A549 (cell line): ENCODE measurements around the gene C14orf132. TPM values are rescaled to one million over a fixed set of nuclear protein-coding genes. Genes with fewer than 3 reads are reported as not detected.
A peak's percentile ranks its signal among the peaks of the same experiment; 100 is the strongest.

Experiments
- ATAC-seq, 2 experiments: fragments of 200-7000 bp in 1 of 2; fragments of >200 bp in 1 of 2; cut with Nextera tagmentation in 1 of 2; cut with Tn5 transposase in 1 of 2; 3 replicates each; pipeline versions ENCODE4 v1.8.0 to v1.9.1; 2018 to 2020; ENCODE audit warnings: mild to moderate bottlenecking in 1 of 2, moderate library complexity in 1 of 2
- CTCF ChIA-PET: fragments of 300-600 bp; sonication (Branson Sonifier 250); formaldehyde crosslinking; extraction: SDS; loops from one replicate; lab custom pipeline; 2021; ENCODE audit warnings: antibody characterized with exemption, inconsistent platforms; lab: Yijun Ruan, JAX
- POLR2A ChIA-PET: fragments of 350-600 bp; formaldehyde crosslinking; extraction: SDS; loops from one replicate; lab custom pipeline; 2021; ENCODE audit warnings: antibody characterized with exemption, inconsistent platforms; lab: Yijun Ruan, JAX
- DNase-seq, 2 experiments: peaks; one replicate each; pipeline versions ENCODE4 v3.0.0 to v3.0.0-alpha.2; 2011 to 2016; ENCODE audit warnings: low read depth in 1 of 2, low spot score in 1 of 2
- FAIRE-seq: peaks from 2 replicates; lab custom pipeline; 2011; peaks lifted over from hg19 to GRCh38; lab: Jason Lieb, UNC
- H3K27ac ChIP-seq, 2 experiments: fragments of >200 bp; sonication (Bioruptor Twin); formaldehyde crosslinking; 3 replicates each; pipeline ENCODE4 v1.5.1; 2016 to 2017
- H3K4me1 ChIP-seq: fragments of >200 bp; sonication (Bioruptor Twin); formaldehyde crosslinking; 3 replicates; pipeline ENCODE4 v1.6.1; 2016
- H3K4me2 ChIP-seq: fragments of >200 bp; sonication (Bioruptor Twin); formaldehyde crosslinking; 3 replicates; pipeline ENCODE4 v1.6.1; 2016
- H3K4me3 ChIP-seq: fragments of >200 bp; sonication (Bioruptor Twin); formaldehyde crosslinking; 3 replicates; pipeline ENCODE4 v1.5.1; 2016
- H3K9me3 ChIP-seq: fragments of >200 bp; sonication (Bioruptor Twin); formaldehyde crosslinking; 3 replicates; pipeline ENCODE4 v1.6.1; 2016
- BHLHE40 ChIP-seq: IDR thresholded peaks from 2 replicates; pipeline ENCODE4 v1.6.1; 2012; ENCODE audit warnings: low read depth, low read length, inconsistent platforms
- CEBPB ChIP-seq, 2 experiments: fragments of >200 bp in 1 of 2; sonication (Bioruptor Twin) in 1 of 2; formaldehyde crosslinking in 1 of 2; IDR thresholded peaks; 2 replicates each; pipeline ENCODE4 v1.6.1; 2012 to 2016
- EHF ChIP-seq: fragments of 250-450 bp; sonication (Bioruptor Pico); IDR thresholded peaks from 2 replicates; pipeline ENCODE4 v1.5.0; 2020; ENCODE audit warnings: mild to moderate bottlenecking
- EHMT2 ChIP-seq: fragments of 200-600 bp; sonication (generic); IDR thresholded peaks from 2 replicates; pipeline ENCODE4 v1.6.1; 2016; ENCODE audit warnings: antibody characterized with exemption, low read depth, mild to moderate bottlenecking, moderate library complexity
- FOXS1 ChIP-seq: fragments of 250-450 bp; sonication (Bioruptor Pico); IDR thresholded peaks from 2 replicates; pipeline ENCODE4 v1.5.0; 2020; ENCODE audit warnings: mild to moderate bottlenecking, moderate library complexity
- HOXA7 ChIP-seq: fragments of 250-450 bp; sonication (Bioruptor Pico); IDR thresholded peaks from 2 replicates; pipeline ENCODE4 v1.5.0; 2020; ENCODE audit warnings: mild to moderate bottlenecking, moderate library complexity
- JUNB ChIP-seq: fragments of >200 bp; sonication (Bioruptor Twin); formaldehyde crosslinking; IDR thresholded peaks from 2 replicates; pipeline ENCODE4 v1.6.1; 2016
- KDM1A ChIP-seq: fragments of 200-600 bp; sonication (generic); IDR thresholded peaks from 2 replicates; pipeline ENCODE4 v1.6.1; 2016; ENCODE audit warnings: low read depth, mild to moderate bottlenecking
- KDM5A ChIP-seq: fragments of 200-600 bp; sonication (generic); IDR thresholded peaks from 2 replicates; pipeline ENCODE4 v1.6.1; 2016; ENCODE audit warnings: antibody characterized with exemption, mild to moderate bottlenecking
- MAZ ChIP-seq: fragments of 150-350 bp; IDR thresholded peaks from 2 replicates; pipeline ENCODE4 v1.6.1; 2014; ENCODE audit warnings: antibody characterized with exemption, low read depth, low read length, borderline replicate concordance
- RAD21 ChIP-seq, 2 experiments: fragments of >200 bp in 1 of 2; sonication (Bioruptor Twin) in 1 of 2; formaldehyde crosslinking in 1 of 2; IDR thresholded peaks in 1 of 2; conservative IDR thresholded peaks in 1 of 2; 2 replicates in 1 of 2; 3 replicates in 1 of 2; pipeline ENCODE4 v1.6.1; 2012 to 2018; ENCODE audit warnings: inconsistent platforms in 1 of 2
- RFX5 ChIP-seq: fragments of 450-650 bp; IDR thresholded peaks from 2 replicates; pipeline ENCODE4 v1.7.1; 2014; ENCODE audit warnings: antibody characterized with exemption, mild to moderate bottlenecking, moderate library complexity
- SMC3 ChIP-seq: fragments of >200 bp; sonication (Bioruptor Twin); formaldehyde crosslinking; IDR thresholded peaks from 3 replicates; pipeline ENCODE4 v1.6.1; 2018; ENCODE audit warnings: inconsistent platforms
- TFCP2L1 ChIP-seq: fragments of 250-450 bp; sonication (Bioruptor Pico); IDR thresholded peaks from 2 replicates; pipeline ENCODE4 v1.5.0; 2021; ENCODE audit warnings: mild to moderate bottlenecking
- ZFP36 ChIP-seq: fragments of 450-650 bp; IDR thresholded peaks from 2 replicates; pipeline ENCODE4 v1.6.1; 2014; ENCODE audit warnings: borderline replicate concordance; ENCODE audit not compliant: partially characterized antibody
- WGBS: methylation state at CpG from one replicate; pipeline ENCODE4 v1.1.6; 2017; ENCODE audit errors: missing lambda C conversion rate; 5-methylcytosine and 5-hydroxymethylcytosine counted together
- polyA plus RNA-seq, 4 experiments: library from polyadenylated mRNA; depleted of rRNA in 3 of 4; stranded (reverse); fragments of >200 nt; fragmentation: RNase III in 1 of 4; extraction: RNeasy Plus Mini Kit Qiagen cat#74134 plus additional on column Dnase treatment in 1 of 4; gene quantifications; 2 replicates in 3 of 4; 3 replicates in 1 of 4; pipeline ENCODE4 v1.2.3, GENCODE V29; 2011 to 2017
- TF ChIP-seq, protein P1 (sequence below): fragments of 250-450 bp; sonication (Bioruptor Pico); IDR thresholded peaks from 2 replicates; pipeline ENCODE4 v1.5.0; 2020; ENCODE audit warnings: low read depth, mild to moderate bottlenecking, moderate library complexity
- TF ChIP-seq, protein P2 (sequence below): fragments of >200 bp; sonication (Bioruptor Twin); formaldehyde crosslinking; IDR thresholded peaks from 3 replicates; pipeline ENCODE4 v1.5.1; 2016
- TF ChIP-seq, protein P3 (sequence below): IDR thresholded peaks from 2 replicates; pipeline ENCODE4 v1.6.1; 2012; ENCODE audit warnings: low read depth, borderline replicate concordance
- TF ChIP-seq, protein P4 (sequence below): fragments of 200-600 bp; sonication (generic); IDR thresholded peaks from 2 replicates; pipeline ENCODE4 v1.6.1; 2016; ENCODE audit warnings: antibody characterized with exemption, mild to moderate bottlenecking, moderate library complexity
- TF ChIP-seq, protein P5 (sequence below): fragments of >200 bp; sonication (Bioruptor Twin); formaldehyde crosslinking; IDR thresholded peaks from 3 replicates; pipeline ENCODE4 v1.6.1; 2016
- TF ChIP-seq, protein P6 (sequence below): fragments of 250-450 bp; sonication (Bioruptor Pico); IDR thresholded peaks from 2 replicates; pipeline ENCODE4 v1.5.0; 2021; ENCODE audit warnings: mild to moderate bottlenecking, moderate library complexity, borderline replicate concordance

C14orf132 gene
- polyA plus RNA-seq, 2 of the 4 experiments (the other 2 are of a cell fraction) = 4.6 to 8.5 TPM

DNA sequence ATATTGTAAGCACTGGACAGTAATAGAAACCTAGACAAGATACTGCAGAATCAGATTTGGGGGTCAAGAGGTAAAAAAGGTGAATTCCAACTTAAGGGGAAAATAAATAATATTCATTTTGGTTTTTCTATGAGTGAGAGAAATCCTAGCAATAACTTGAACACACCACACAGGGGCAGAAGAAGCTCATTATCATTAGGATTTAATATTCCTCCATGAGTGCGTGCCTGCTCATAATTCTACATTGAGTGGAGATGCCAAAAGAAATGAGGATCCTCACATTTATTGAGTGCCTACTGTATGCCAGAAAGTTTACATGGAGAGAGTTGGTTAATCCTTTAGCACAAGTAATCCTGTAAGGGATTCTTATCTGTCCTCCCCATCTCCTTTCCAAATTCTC is 40.5 kb upstream of the C14orf132 start:
- ATAC-seq (peak; percentile 62 to 75; a peak in 3 of 6 replicates), FAIRE-seq (no peak), DNase-seq (peak in 1 of 2 experiments; percentile 27)
- Histone ChIP-seq H3K9me3 (no peaks in the 10 kb centered on the region), H3K4me1 (no peaks in the 10 kb centered on the region), H3K4me2 (no peak overlapping the region), H3K4me3 (no peak overlapping the region), H3K27ac (no peak overlapping the region)
- TF ChIP-seq SMC3 (peak; percentile 69), BHLHE40 (no peak), EHF (no peak), RAD21 (conservative IDR thresholded peaks at IDR 0.05 in 1 of 2, IDR thresholded peaks at IDR 0.05 in 1 of 2) (peak; percentile 66 to 74)
- TF ChIP-seq, protein P1, sequence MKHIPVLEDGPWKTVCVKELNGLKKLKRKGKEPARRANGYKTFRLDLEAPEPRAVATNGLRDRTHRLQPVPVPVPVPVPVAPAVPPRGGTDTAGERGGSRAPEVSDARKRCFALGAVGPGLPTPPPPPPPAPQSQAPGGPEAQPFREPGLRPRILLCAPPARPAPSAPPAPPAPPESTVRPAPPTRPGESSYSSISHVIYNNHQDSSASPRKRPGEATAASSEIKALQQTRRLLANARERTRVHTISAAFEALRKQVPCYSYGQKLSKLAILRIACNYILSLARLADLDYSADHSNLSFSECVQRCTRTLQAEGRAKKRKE (CRISPR knock-in tag) = no peak
- TF ChIP-seq, protein P2, sequence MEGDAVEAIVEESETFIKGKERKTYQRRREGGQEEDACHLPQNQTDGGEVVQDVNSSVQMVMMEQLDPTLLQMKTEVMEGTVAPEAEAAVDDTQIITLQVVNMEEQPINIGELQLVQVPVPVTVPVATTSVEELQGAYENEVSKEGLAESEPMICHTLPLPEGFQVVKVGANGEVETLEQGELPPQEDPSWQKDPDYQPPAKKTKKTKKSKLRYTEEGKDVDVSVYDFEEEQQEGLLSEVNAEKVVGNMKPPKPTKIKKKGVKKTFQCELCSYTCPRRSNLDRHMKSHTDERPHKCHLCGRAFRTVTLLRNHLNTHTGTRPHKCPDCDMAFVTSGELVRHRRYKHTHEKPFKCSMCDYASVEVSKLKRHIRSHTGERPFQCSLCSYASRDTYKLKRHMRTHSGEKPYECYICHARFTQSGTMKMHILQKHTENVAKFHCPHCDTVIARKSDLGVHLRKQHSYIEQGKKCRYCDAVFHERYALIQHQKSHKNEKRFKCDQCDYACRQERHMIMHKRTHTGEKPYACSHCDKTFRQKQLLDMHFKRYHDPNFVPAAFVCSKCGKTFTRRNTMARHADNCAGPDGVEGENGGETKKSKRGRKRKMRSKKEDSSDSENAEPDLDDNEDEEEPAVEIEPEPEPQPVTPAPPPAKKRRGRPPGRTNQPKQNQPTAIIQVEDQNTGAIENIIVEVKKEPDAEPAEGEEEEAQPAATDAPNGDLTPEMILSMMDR = peak; percentile 55
- 0% methylated on average over 1 of the region's 1 CpG for WGBS
- CTCF ChIA-PET = interaction anchor here (0.6 to 13.9 kb wide), 34 partner anchors 9 to 572 kb away, joined by 3 to 280 read pairs (median 4); partner anchors contain the start of gene C14orf132
- POLR2A ChIA-PET = no interaction called here

DNA sequence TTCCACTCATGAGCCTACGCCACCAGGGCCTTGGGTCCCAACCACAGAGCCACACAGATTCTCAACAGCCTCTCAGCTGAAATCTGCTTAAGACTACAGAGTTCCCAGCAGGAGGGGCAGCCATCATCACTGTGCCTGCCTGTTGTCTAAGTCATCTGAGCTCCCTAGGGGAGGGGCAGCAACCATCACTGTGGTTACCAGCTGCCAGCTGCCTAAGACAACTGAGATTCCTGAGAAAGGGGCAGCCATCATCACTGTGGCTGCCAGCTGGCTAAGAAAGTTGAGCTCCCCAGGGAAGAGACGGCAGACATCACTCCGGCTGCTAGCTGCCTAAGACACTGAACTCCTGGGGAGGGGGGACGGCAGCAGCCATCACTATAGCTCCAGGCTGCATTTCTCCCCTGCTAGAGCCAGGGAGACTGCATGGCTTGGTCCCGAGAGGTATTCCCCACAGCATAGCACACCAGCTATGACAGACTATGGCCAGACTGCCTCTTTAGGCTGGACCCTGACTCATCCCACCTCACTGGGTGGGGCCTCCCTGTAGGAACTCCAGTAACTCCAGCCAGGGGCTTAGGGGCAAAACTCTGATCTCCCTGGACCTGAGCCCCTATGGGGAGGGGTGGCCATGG is 37.2 kb upstream of the C14orf132 start:
- no peak for ATAC-seq
- ChIA-PET POLR2A (no interaction called here), CTCF (interaction anchor here (0.8 to 13.9 kb wide), 10 partner anchors 8 to 441 kb away, joined by 3 to 280 read pairs (median 3); partner anchors contain the start of gene C14orf132)
- no peak for DNase-seq
- H3K27ac ChIP-seq = no peak overlapping the region
- 32% methylated on average over 4 of the region's 5 CpGs for WGBS
- no peak overlapping the region for H3K4me3 ChIP-seq
- H3K4me2 ChIP-seq = no peak overlapping the region
- FAIRE-seq = no peak
- no peaks in the 10 kb centered on the region for H3K4me1 ChIP-seq
- H3K9me3 ChIP-seq = no peaks in the 10 kb centered on the region
- no peak for TF ChIP-seq FOXS1 (CRISPR knock-in tag)
- TF ChIP-seq, protein P3, sequence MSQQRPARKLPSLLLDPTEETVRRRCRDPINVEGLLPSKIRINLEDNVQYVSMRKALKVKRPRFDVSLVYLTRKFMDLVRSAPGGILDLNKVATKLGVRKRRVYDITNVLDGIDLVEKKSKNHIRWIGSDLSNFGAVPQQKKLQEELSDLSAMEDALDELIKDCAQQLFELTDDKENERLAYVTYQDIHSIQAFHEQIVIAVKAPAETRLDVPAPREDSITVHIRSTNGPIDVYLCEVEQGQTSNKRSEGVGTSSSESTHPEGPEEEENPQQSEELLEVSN = no peak
- no peak for TF ChIP-seq CEBPB (IDR thresholded peaks at IDR 0.05)

DNA sequence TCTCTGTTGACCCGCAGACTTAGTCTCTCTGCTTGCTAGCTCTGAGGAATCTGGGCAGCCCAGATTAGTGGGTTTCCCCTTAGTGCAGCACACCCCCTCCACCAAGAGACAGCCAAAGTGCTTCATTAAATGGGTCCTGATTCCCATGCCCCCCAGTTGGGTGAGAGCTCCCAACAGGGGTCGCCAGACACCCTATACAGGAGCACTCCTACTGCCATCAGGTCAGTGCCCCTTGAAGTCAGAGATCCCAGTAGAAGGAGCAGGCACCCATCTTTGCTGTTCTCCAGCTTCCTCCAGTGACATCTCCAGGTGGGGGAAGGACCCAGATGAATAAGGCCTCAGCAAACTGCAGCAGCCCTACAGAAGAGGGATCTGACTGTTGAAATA is 36.7 kb upstream of the C14orf132 start:
- Histone ChIP-seq H3K9me3 (no peaks in the 10 kb centered on the region), H3K4me1 (no peaks in the 10 kb centered on the region), H3K4me2 (no peak overlapping the region), H3K4me3 (no peak overlapping the region), H3K27ac (no peak overlapping the region)
- ATAC-seq (no peak), FAIRE-seq (no peak), DNase-seq (no peak)
- CTCF ChIA-PET = interaction anchor here (0.8 to 13.9 kb wide), 11 partner anchors 8 to 442 kb away, joined by 3 to 280 read pairs (median 3); partner anchors contain the start of gene C14orf132
- POLR2A ChIA-PET = no interaction called here
- 10% methylated on average over 2 of the region's 2 CpGs for WGBS
- no peak for TF ChIP-seq FOXS1 (CRISPR knock-in tag)
- TF ChIP-seq, protein P4, sequence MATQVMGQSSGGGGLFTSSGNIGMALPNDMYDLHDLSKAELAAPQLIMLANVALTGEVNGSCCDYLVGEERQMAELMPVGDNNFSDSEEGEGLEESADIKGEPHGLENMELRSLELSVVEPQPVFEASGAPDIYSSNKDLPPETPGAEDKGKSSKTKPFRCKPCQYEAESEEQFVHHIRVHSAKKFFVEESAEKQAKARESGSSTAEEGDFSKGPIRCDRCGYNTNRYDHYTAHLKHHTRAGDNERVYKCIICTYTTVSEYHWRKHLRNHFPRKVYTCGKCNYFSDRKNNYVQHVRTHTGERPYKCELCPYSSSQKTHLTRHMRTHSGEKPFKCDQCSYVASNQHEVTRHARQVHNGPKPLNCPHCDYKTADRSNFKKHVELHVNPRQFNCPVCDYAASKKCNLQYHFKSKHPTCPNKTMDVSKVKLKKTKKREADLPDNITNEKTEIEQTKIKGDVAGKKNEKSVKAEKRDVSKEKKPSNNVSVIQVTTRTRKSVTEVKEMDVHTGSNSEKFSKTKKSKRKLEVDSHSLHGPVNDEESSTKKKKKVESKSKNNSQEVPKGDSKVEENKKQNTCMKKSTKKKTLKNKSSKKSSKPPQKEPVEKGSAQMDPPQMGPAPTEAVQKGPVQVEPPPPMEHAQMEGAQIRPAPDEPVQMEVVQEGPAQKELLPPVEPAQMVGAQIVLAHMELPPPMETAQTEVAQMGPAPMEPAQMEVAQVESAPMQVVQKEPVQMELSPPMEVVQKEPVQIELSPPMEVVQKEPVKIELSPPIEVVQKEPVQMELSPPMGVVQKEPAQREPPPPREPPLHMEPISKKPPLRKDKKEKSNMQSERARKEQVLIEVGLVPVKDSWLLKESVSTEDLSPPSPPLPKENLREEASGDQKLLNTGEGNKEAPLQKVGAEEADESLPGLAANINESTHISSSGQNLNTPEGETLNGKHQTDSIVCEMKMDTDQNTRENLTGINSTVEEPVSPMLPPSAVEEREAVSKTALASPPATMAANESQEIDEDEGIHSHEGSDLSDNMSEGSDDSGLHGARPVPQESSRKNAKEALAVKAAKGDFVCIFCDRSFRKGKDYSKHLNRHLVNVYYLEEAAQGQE = no peak
- TF ChIP-seq KDM1A = no peak
- TF ChIP-seq, protein P1 (CRISPR knock-in tag) = no peak
- TF ChIP-seq, protein P5, sequence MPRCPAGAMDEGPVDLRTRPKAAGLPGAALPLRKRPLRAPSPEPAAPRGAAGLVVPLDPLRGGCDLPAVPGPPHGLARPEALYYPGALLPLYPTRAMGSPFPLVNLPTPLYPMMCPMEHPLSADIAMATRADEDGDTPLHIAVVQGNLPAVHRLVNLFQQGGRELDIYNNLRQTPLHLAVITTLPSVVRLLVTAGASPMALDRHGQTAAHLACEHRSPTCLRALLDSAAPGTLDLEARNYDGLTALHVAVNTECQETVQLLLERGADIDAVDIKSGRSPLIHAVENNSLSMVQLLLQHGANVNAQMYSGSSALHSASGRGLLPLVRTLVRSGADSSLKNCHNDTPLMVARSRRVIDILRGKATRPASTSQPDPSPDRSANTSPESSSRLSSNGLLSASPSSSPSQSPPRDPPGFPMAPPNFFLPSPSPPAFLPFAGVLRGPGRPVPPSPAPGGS = no peak
- no peak for TF ChIP-seq JUNB
- TF ChIP-seq EHF = no peak
- TF ChIP-seq HOXA7 = no peak
- TF ChIP-seq, protein P6, sequence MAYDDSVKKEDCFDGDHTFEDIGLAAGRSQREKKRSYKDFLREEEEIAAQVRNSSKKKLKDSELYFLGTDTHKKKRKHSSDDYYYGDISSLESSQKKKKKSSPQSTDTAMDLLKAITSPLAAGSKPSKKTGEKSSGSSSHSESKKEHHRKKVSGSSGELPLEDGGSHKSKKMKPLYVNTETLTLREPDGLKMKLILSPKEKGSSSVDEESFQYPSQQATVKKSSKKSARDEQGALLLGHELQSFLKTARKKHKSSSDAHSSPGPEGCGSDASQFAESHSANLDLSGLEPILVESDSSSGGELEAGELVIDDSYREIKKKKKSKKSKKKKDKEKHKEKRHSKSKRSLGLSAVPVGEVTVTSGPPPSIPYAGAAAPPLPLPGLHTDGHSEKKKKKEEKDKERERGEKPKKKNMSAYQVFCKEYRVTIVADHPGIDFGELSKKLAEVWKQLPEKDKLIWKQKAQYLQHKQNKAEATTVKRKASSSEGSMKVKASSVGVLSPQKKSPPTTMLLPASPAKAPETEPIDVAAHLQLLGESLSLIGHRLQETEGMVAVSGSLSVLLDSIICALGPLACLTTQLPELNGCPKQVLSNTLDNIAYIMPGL (CRISPR knock-in tag) = no peak
- no peak for TF ChIP-seq TFCP2L1 (CRISPR knock-in tag)
- TF ChIP-seq MAZ = no peak
- no peak for TF ChIP-seq EHMT2
- no peak for TF ChIP-seq RFX5
- TF ChIP-seq KDM5A = no peak
- no peak for TF ChIP-seq ZFP36
